ENCODE data around the gene CADPS.

- TF ChIP-seq, protein P1, sequence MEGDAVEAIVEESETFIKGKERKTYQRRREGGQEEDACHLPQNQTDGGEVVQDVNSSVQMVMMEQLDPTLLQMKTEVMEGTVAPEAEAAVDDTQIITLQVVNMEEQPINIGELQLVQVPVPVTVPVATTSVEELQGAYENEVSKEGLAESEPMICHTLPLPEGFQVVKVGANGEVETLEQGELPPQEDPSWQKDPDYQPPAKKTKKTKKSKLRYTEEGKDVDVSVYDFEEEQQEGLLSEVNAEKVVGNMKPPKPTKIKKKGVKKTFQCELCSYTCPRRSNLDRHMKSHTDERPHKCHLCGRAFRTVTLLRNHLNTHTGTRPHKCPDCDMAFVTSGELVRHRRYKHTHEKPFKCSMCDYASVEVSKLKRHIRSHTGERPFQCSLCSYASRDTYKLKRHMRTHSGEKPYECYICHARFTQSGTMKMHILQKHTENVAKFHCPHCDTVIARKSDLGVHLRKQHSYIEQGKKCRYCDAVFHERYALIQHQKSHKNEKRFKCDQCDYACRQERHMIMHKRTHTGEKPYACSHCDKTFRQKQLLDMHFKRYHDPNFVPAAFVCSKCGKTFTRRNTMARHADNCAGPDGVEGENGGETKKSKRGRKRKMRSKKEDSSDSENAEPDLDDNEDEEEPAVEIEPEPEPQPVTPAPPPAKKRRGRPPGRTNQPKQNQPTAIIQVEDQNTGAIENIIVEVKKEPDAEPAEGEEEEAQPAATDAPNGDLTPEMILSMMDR (IDR thresholded peaks at IDR 0.05; ENCODE audit: low read length) = no peak
- TF ChIP-seq EZH2 (IDR thresholded peaks at IDR 0.05; ENCODE audit: borderline replicate concordance, low read length) = no peak
Measured at GRCh38 chr3:62696011-62696410, 179.2 kb downstream of the CADPS start.

Measured in OCI-LY1 (cell line).